Measurements from ENCODE around the gene CCDC90B.

Gene CCDC90B

GRCh38 chr11:83249445-83249844 is 36.7 kb downstream of the CCDC90B start:
- Histone ChIP-seq H3K27ac (ENCODE audit: insufficient read depth, low read depth, low read length, poor library complexity, severe bottlenecking) (no peak overlapping the region), H3K4me3 (ENCODE audit: insufficient read depth, low read depth, low read length) (no peak overlapping the region), H3K9me3 (ENCODE audit: control insufficient read depth, low read length) (no peaks in the 10 kb centered on the region), H3K36me3 (ENCODE audit: control insufficient read depth, insufficient read depth, low read length) (no peaks in the 10 kb centered on the region), H3K27me3 (ENCODE audit: control insufficient read depth, insufficient read depth, low read length, poor library complexity, severe bottlenecking) (no peaks in the 10 kb centered on the region), H3K4me1 (ENCODE audit: control insufficient read depth, insufficient read depth, low read length) (no peaks in the 10 kb centered on the region)
- WGBS, 2 experiments = 82 to 100% methylated on average over 1 of the region's 1 CpG

- Histone ChIP-seq H3K4me3 (ENCODE audit: insufficient read depth, low read depth, low read length) (no peak overlapping the region), H3K4me1 (ENCODE audit: control insufficient read depth, insufficient read depth, low read length) (no peaks in the 10 kb centered on the region), H3K27me3 (ENCODE audit: control insufficient read depth, insufficient read depth, low read length, poor library complexity, severe bottlenecking) (no peaks in the 10 kb centered on the region), H3K36me3 (ENCODE audit: control insufficient read depth, insufficient read depth, low read length) (no peaks in the 10 kb centered on the region), H3K9me3 (ENCODE audit: control insufficient read depth, low read length) (no peaks in the 10 kb centered on the region), H3K27ac (ENCODE audit: insufficient read depth, low read depth, low read length, poor library complexity, severe bottlenecking) (no peak overlapping the region)
- 20 to 28% methylated on average over 4 to 5 of the region's 5 CpGs for WGBS, 2 experiments
Measured at GRCh38 chr11:83241291-83241946, 44.7 kb downstream of the CCDC90B start.

- Histone ChIP-seq H3K27ac (ENCODE audit: insufficient read depth, low read depth, low read length, poor library complexity, severe bottlenecking) (no peak overlapping the region), H3K36me3 (ENCODE audit: control insufficient read depth, insufficient read depth, low read length) (no peaks in the 10 kb centered on the region)
- WGBS, 2 experiments = 90 to 95% methylated on average over 3 of the region's 3 CpGs
Measured at GRCh38 chr11:83238111-83238510, 48.1 kb downstream of the CCDC90B start.

GRCh38 chr11:83235825-83236224 is 50.3 kb downstream of the CCDC90B start:
- Histone ChIP-seq H3K4me1 (ENCODE audit: control insufficient read depth, insufficient read depth, low read length) (no peaks in the 10 kb centered on the region), H3K27ac (ENCODE audit: insufficient read depth, low read depth, low read length, poor library complexity, severe bottlenecking) (no peak overlapping the region), H3K27me3 (ENCODE audit: control insufficient read depth, insufficient read depth, low read length, poor library complexity, severe bottlenecking) (no peaks in the 10 kb centered on the region), H3K9me3 (ENCODE audit: control insufficient read depth, low read length) (no peaks in the 10 kb centered on the region), H3K4me3 (ENCODE audit: insufficient read depth, low read depth, low read length) (no peak overlapping the region), H3K36me3 (ENCODE audit: control insufficient read depth, insufficient read depth, low read length) (no peaks in the 10 kb centered on the region)
- whole genome bisulfite sequencing, 2 experiments = no CpG with 5 or more reads among the region's 1 CpG

More at GRCh38 chr11:83238111-83238510, 48.1 kb downstream of the CCDC90B start:
- Histone ChIP-seq H3K4me3 (ENCODE audit: insufficient read depth, low read depth, low read length) (no peak overlapping the region), H3K4me1 (ENCODE audit: control insufficient read depth, insufficient read depth, low read length) (no peaks in the 10 kb centered on the region), H3K27me3 (ENCODE audit: control insufficient read depth, insufficient read depth, low read length, poor library complexity, severe bottlenecking) (no peaks in the 10 kb centered on the region), H3K9me3 (ENCODE audit: control insufficient read depth, low read length) (no peaks in the 10 kb centered on the region)

- WGBS, 2 experiments = 94 to 99% methylated on average over 2 of the region's 2 CpGs
- H3K4me3 ChIP-seq (ENCODE audit: insufficient read depth, low read depth, low read length) = no peak overlapping the region
- H3K27me3 ChIP-seq (ENCODE audit: control insufficient read depth, insufficient read depth, low read length, poor library complexity, severe bottlenecking) = no peaks in the 10 kb centered on the region
- H3K9me3 ChIP-seq (ENCODE audit: control insufficient read depth, low read length) = no peaks in the 10 kb centered on the region
- no peaks in the 10 kb centered on the region for H3K36me3 ChIP-seq (ENCODE audit: control insufficient read depth, insufficient read depth, low read length)
- no peaks in the 10 kb centered on the region for H3K4me1 ChIP-seq (ENCODE audit: control insufficient read depth, insufficient read depth, low read length)
- no peak overlapping the region for H3K27ac ChIP-seq (ENCODE audit: insufficient read depth, low read depth, low read length, poor library complexity, severe bottlenecking)
Measured at GRCh38 chr11:83223457-83223856, 62.7 kb downstream of the CCDC90B start.

- no peaks in the 10 kb centered on the region for H3K9me3 ChIP-seq (ENCODE audit: control insufficient read depth, low read length)
- no peaks in the 10 kb centered on the region for H3K36me3 ChIP-seq (ENCODE audit: control insufficient read depth, insufficient read depth, low read length)
- H3K4me3 ChIP-seq (ENCODE audit: insufficient read depth, low read depth, low read length) = no peak overlapping the region
- 90 to 96% methylated on average over 1 of the region's 1 CpG for WGBS, 2 experiments
- no peaks in the 10 kb centered on the region for H3K27me3 ChIP-seq (ENCODE audit: control insufficient read depth, insufficient read depth, low read length, poor library complexity, severe bottlenecking)
- H3K4me1 ChIP-seq (ENCODE audit: control insufficient read depth, insufficient read depth, low read length) = no peaks in the 10 kb centered on the region
- H3K27ac ChIP-seq (ENCODE audit: insufficient read depth, low read depth, low read length, poor library complexity, severe bottlenecking) = no peak overlapping the region
Measured at GRCh38 chr11:83222499-83222898, 63.7 kb downstream of the CCDC90B start.

- H3K4me1 ChIP-seq (ENCODE audit: control insufficient read depth, insufficient read depth, low read length) = no peaks in the 10 kb centered on the region
- H3K27me3 ChIP-seq (ENCODE audit: control insufficient read depth, insufficient read depth, low read length, poor library complexity, severe bottlenecking) = no peaks in the 10 kb centered on the region
- H3K4me3 ChIP-seq (ENCODE audit: insufficient read depth, low read depth, low read length) = no peak overlapping the region
- no peaks in the 10 kb centered on the region for H3K9me3 ChIP-seq (ENCODE audit: control insufficient read depth, low read length)
- no peaks in the 10 kb centered on the region for H3K36me3 ChIP-seq (ENCODE audit: control insufficient read depth, insufficient read depth, low read length)
- no peak overlapping the region for H3K27ac ChIP-seq (ENCODE audit: insufficient read depth, low read depth, low read length, poor library complexity, severe bottlenecking)
Measured at GRCh38 chr11:83221694-83222093, 64.5 kb downstream of the CCDC90B start.

- 90 to 91% methylated on average over 10 of the region's 10 CpGs for WGBS, 2 experiments
- Histone ChIP-seq H3K4me1 (ENCODE audit: control insufficient read depth, insufficient read depth, low read length) (no peaks in the 10 kb centered on the region), H3K36me3 (ENCODE audit: control insufficient read depth, insufficient read depth, low read length) (no peaks in the 10 kb centered on the region), H3K27ac (ENCODE audit: insufficient read depth, low read depth, low read length, poor library complexity, severe bottlenecking) (no peak overlapping the region), H3K27me3 (ENCODE audit: control insufficient read depth, insufficient read depth, low read length, poor library complexity, severe bottlenecking) (no peaks in the 10 kb centered on the region), H3K9me3 (ENCODE audit: control insufficient read depth, low read length) (no peaks in the 10 kb centered on the region), H3K4me3 (ENCODE audit: insufficient read depth, low read depth, low read length) (no peak overlapping the region)
Measured at GRCh38 chr11:83220260-83220659, 65.9 kb downstream of the CCDC90B start.

- no peaks in the 10 kb centered on the region for H3K4me1 ChIP-seq (ENCODE audit: control insufficient read depth, insufficient read depth, low read length)
- 81 to 82% methylated on average over 8 of the region's 8 CpGs for WGBS, 2 experiments
- no peaks in the 10 kb centered on the region for H3K27me3 ChIP-seq (ENCODE audit: control insufficient read depth, insufficient read depth, low read length, poor library complexity, severe bottlenecking)
- H3K36me3 ChIP-seq (ENCODE audit: control insufficient read depth, insufficient read depth, low read length) = no peaks in the 10 kb centered on the region
- H3K27ac ChIP-seq (ENCODE audit: insufficient read depth, low read depth, low read length, poor library complexity, severe bottlenecking) = no peak overlapping the region
- H3K4me3 ChIP-seq (ENCODE audit: insufficient read depth, low read depth, low read length) = no peak overlapping the region
- H3K9me3 ChIP-seq (ENCODE audit: control insufficient read depth, low read length) = no peaks in the 10 kb centered on the region
Measured at GRCh38 chr11:83219095-83219494, 67.1 kb downstream of the CCDC90B start.

All from ectodermal cell (in vitro differentiated cells).